NCI-H1092 treated with DMSO at 0.1 percent for 48 hours (cell line): Measurements from ENCODE around the gene DDC.
"Not testable (repeated sequence)": the region's sequence is repeated elsewhere in the genome, so short reads cannot be mapped to it uniquely, and the experiment has no call there.

Experiments used
- DNase-seq: peaks from one replicate; lab custom pipeline; 2025; lab: John Stamatoyannopoulos, UW

The DDC gene

DNA sequence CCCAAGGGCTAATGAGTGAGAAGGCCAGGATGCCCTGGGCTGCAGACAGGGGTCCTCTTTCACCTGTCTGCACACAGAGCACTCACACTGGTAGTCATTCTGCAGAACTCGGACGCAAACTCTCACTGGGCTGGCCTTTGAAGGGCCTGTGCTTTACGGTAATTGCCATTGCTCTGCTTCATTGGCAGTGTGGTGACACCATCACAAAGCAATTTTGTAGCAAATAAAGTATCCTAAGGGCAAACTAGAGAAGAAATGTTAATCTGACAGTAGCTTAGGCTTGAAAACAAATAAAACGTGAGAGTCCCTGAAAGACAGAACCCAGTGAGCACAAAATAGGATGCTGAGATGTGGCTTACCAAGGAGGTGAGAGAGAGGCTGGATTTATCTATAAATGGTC lies 84.4 kb downstream of the DDC start:
- no peak for DNase-seq

DNA sequence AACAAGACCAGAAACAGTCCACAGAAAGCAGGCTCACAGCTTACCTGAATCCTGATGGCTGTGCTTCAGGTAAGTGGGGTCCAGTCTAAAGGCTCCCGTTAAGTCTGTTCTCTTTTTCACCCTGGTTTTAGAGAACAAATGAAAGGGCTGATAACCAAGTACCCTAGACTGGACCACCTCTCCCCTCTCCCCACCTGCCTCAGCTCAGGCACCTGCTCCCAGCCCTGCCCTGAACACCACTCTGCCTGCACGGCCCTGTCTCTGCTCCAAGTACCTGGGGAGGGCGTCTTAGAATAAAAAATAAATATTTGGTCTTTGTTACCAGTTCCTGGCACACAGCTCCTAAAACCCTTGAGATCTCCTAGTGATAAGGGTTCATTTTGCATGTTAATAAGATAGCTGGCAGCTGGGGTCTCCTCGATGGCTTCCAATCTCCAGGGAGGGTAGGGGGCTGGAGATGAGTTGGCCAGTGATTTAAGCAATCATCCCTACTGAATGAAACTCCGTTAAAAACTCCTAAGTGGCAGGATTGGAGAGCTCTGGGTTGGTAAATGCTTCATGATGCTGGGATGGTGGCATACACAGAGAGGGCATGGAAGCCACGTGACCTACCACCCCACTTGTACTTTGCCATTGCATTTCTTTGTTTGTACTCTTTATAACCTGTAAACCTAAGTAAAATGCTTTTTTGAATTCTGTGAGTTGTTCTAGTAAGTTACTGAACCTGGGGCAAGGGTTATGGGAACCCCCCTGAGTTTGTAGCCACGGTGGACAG lies 85.3 kb downstream of the DDC start:
- DNase-seq: peak; percentile 95

DNA sequence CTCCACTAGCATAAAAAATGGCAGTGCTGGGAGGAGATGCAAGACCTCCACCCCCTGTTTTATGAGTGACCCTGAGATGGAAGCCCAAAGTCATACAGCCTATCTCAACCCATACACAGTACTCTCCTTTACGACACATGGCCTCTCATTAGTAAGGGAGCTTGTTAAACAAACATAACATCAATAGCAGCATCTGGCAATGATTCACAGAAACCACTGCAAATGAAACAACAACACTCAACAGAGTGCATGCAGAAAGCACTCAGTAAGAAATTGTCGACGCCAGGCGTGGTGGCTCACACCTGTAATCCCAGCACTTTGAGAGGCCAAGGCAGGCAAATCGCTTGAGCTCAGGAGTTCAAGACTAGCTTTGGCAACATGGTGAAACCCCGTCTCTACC lies 87.6 kb downstream of the DDC start:
- peak; percentile 94 for DNase-seq

DNA sequence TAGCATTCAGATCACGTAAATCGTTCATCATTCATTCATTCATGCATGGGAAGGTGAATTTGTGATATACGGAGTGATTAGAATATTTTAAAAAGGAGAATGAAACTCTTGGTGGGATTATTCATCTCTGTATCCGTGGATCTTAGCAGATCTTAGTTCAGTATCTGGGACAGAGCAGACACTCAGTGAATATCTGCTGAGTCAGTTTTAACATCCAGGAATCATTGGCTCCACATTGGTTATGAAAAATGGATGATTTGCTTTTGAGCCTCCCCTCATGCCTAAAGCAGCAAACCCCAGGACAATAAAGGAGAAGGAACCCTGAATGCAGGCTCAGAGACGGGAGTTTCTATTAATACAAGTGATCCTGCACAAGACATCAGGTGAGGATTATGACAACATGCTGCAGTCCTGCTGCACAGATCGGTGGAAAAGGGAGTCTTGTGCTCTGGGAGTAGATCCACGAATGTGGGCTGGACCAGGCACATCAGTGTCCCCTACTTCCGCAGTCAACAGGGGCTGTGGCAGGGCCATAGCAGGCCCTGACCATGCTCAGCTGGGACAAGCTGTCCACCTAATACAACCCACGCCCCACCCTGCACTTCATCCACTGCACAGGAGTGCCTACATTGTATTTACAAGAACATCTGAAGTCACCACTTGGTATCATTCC lies 88.1 kb downstream of the DDC start:
- DNase-seq: no peak

DNA sequence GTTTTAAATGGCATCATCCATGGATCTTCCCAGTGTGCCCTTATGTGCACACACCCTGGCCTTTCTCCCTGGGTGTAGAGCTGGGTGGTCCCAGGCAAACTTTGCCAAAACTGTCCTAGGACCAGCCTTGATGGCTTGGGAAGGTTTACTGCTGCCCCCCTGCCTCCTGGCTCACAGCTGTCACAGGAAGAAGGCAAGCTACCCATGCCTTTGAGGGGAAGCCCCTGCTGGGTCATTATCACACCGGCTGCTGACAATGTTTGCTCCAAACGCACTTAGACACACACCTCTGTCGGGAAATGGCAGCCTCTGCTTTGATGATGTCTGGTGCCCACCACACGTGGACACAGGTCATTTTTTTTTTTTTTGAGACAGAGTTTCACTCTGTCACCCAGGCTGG lies 89.9 kb downstream of the DDC start:
- DNase-seq: peak; percentile 41

DNA sequence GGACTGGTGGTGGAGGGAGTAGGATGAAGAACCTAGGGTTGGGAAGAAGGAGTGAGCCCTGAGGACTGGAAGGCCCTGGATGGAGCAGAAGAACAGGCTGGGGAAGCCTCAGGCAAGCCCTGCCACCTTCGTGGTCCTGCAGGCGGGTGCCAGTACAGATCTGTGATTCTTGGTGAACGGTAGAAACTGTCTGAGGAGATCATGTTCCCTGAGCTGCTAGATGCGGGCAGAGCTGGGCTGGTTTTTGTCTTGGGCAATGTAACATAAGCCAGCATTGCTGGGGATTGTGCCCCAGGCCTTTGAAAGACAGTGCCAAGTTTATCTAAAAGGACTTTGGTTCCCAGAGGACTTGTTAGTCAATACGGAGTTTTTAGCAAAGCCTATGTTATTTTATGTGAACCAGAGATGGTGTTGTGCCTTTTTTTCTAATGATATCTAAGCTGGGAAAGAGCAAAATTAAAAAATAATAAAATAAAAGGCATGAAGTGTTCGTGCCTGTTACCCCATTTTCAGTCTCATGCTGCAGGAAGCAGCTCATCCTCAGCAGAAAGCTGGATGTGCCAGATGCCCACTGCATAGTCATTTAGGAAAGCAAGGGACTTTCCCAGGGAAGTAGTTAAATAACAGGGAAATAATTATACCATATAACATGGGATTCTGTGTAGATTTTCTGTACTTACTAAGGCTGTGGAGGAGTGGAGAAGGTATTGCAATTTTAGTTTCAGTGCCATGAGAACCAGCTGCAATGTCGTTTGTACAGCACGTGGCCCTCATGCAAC lies 90.6 kb downstream of the DDC start:
- DNase-seq: no peak

DNA sequence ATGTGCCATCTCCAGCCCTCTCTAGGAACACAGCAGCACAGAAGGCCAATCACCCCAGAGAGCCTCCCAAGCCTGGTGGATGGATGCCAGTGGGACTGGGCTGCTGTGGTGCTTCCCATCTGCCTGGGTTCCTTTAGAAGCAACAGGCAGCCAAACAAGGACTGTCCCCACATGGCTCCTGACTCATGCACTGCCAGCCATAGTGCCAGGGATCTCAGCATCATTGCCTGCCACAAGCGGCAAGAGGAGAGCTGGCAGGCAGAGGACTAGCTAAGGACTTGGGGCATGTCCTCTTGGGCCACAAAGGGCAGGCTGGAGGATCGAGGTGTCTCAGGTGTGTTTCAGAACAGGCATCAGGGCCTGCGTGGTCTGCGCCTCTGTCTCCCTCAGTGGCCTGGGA lies 91.7 kb downstream of the DDC start:
- no peak for DNase-seq

DNA sequence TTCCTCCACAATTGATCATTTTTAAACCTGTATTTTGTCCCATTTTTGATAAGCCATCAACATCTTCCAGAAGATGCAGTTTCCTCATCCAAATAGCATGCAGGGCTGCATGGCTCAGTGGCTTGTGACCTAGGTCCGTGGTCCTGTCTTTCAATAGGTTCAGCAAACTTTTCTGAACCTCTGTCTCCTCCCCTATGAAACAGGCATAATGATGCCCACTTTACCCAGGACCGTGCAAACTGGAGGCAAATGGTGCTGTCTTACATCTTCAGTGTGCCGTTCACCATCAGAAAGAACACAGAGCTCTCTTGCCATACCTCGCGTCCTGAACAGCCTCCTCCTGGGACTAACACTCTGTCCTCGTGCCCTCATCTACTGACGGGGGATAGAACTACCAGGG lies 92.8 kb downstream of the DDC start:
- DNase-seq: no peak

DNA sequence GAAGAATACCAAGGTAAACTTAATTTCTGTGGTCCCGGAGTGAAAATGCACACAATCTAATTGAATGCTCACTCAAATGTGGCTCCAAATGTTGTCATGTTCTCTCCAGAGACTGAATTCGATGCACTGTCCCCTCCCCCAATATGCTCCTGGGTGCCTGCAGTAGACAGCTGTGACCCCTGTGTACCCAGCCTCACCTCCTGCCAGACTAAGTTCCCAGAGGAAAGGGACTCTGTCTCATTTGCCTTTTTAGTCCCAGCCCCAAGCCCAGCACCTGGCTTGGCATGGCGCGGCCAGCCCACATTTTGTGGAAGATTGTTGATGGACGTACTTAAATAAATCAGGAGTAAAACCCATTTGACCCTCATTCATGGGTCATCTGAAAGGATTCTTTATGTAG lies 93.2 kb downstream of the DDC start:
- no peak for DNase-seq

DNA sequence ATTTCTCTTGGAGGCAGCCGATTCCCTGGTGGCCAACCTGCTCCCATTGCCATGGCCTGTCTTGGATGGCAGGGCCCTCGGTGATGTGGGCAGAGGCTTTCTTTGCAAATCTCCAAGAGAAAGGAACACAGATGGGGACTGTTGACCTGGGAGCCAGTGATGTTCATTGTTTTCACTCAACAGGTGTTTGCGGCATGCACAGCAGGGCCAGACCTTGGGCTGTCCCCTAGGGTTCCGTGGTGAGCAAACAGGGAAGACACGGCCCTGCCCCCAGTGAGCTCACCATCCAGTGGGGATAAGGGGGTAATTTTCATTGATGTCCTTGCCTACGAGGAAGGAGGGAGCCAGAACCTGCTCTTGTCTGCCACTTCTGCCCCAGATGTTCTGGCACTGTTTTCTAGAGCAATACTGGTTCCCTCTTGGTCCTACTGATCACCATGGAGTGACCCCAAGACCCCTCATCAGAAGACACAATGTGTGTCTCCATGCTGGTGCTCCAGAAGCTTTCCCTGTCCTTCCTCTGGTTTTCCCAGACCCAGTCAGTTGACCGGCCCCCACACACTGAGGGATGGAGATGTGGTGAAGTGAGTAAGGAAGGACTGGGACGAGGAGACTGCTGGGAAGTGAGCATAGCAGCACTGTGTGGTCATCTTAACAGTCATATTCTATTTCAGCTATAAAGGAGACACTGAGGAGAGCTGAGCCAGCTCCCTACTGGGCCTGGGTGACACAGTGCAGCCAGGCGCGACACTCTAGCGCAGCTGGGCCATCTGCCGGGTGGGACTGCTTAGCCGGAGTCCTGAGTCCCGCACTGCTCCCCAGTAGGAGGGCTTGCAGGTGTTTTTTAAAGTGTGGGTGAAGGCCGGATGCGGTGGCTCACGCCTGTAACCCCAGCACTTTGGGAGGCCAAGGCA lies 94.7 kb downstream of the DDC start:
- peak; percentile 59 for DNase-seq

DNA sequence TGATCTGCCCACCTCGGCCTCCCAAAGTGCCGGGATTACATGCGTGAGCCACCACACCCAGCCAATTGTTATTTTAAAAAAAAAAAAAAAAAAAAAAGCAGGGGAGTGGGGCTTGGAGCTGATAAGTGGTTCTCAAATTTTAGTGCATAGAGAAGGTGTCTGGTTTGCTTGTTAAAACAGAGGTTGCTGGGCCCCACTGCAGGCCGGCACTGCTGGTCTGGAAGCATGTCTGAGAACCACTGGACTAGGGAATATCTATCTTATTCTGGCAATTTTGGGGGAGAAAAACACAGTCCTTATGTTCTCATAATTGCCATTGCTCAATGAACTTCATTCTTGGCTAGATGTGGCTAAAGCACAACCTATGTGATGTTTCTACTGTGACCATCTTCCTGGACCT lies 96.0 kb downstream of the DDC start:
- no peak for DNase-seq

DNA sequence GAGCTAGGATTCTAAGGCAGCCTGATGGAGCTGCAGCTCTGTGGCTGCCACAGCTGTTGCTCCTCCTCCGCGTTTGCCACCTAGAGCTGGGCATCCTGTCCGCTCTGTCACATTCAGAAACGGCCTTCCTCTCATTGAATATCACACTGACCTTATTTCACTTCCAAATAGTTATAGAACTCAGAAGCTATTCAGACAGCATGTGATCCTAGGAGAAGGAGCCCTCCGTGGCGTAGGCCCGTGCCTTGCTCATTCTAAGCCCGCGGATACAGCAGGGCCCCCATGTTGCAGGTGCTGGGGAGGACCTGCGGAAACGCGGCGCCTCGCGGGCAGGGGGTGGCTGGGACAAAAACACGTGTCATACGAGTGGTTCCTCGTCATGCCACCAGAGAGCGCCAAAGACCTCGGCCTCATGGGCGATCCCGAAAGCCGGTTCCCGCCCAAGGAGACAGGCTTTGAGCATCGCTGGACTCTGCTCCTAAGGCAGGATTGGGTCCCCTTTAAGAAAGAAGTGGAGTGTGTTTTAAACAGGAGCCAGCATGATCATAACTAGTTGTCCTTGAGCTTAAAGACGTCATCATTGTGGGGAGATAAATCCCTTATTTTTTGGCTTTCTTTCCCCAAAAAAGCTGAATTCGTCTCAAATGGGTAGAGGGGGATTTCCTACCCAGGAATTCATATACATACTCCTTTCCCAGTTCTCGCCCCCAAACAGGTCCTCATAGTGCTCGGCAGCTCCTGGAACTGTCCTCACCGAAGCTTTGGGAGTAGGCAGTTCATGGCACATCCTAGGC lies 97.2 kb downstream of the DDC start:
- peak; percentile 39 for DNase-seq

DNA sequence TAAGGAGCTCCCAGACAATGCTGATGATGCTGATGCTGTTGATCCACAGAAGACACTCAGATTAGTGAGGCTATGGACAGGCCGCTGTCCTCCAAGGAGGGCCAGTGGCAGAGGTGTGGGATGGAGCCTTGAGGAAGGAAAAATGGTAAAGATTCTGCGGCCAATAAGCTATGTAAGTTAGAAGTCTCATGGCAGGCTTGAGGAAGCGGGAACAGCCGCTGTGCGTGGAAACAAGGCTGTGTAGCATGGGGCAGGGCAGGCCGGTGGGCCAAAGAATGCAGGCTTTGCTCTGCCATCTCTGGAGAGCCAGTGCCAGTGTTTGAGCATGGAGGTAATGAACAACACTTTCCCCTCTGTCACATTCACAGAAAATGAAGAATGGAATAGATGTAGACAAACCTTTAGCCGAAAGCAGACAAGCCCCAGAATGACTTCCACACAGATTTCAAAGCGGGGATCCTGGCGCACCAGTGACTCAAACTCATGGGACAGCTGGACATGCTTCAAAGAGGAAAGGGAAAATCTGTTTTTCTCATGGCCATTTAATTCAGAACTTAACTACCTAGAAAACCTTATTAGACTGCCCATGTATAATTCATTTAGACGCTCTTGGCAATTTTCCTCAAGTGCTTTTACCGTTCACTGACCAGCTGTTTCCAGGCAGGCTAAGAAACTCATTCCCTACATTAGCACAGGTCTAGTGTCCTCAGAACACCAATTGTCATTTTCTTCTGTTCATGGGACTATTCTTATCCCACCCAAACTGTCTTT lies 98.2 kb downstream of the DDC start:
- DNase-seq: no peak

DNA sequence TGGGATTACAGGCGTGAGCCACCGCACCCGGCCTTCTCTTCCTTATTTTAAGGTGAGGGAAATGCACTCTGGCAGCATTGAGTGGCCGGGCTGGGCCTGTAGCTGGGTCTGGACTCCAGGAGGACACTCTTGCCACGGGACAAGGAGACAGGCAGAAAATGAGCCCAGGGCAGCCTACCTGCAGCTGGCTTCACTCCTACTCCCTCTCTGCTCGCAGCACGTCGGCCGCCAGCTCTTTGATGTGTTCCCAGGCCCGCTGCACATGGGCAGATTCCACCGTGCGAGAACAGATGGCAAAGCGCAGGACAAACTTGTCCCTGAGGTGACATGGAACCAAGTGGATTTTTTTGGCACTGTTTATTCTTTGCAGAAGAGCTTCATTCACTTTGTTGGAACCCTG lies 102.2 kb downstream of the DDC start:
- DNase-seq: no peak

DNA sequence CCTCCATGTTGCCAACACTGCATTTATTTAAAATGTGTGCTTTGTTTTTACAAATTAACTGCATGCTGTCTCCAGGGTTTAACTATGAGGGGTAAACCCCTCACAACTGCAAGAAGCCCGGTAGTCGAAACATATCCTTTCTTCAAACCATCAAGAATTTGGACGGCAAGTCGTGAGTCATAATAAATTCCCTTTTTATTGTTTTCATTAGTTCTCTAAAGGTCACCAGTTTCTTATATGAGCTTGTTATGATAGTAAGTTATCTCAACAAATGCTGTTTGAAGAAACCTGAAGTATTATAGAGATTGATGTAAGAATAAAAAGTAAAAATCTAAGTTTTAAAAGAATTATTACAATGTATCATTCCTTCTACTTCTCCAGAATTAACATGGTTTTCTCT lies 102.8 kb downstream of the DDC start:
- no peak for DNase-seq

DNA sequence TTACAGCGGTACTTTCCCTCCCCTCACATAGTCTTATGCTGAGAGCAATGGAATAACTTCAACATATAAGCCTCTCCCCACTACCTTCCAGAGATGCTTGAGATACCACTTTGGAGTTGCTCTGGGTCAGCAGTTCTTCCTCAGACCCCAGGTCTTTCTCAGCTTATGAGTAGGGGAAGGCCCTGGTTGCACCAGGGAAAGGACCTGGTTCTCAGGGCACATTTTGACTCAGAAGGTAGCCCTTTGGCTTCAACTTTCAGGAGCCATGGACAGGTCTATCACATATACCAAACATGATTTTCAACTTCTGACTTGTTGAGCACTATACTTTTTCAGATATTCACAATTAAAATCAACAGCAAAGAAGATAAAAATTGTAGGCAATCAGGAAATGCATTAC lies 103.5 kb downstream of the DDC start:
- no peak for DNase-seq

DNA sequence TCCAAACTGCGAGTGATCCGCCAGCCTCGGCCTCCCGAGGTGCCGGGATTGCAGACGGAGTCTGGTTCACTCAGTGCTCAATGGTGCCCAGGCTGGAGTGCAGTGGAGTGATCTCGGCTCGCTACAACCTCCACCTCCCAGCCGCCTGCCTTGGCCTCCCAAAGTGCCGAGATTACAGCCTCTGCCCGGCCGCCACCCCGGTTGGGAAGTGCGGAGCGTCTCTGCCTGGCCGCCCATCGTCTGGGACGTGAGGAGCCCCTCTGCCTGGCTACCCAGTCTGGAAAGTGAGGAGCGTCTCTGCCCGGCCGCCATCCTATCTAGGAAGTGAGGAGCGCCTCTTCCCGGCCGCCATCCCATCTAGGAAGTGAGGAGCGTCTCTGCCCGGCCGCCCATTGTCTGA lies 106.0 kb downstream of the DDC start:
- DNase-seq: not testable (repeated sequence)

DNA sequence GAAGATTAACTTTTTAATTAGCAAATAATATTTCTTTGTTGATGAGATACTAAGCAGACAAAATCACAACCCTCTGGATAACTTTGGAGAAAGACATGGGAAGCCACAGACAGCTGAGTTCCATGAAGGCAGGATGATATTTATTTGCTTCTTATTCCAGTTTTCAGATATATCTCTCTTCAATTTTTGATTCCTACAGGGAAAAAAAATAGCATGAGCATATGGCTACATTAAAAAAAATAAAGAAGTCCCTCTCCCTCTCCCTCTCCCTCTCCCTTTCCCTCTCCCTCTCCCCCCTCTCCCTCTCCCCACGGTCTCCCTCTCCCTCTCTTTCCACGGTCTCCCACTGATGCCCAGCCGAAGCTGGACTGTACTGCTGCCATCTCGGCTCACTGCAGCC lies 106.6 kb downstream of the DDC start:
- DNase-seq: not testable (repeated sequence)

DNA sequence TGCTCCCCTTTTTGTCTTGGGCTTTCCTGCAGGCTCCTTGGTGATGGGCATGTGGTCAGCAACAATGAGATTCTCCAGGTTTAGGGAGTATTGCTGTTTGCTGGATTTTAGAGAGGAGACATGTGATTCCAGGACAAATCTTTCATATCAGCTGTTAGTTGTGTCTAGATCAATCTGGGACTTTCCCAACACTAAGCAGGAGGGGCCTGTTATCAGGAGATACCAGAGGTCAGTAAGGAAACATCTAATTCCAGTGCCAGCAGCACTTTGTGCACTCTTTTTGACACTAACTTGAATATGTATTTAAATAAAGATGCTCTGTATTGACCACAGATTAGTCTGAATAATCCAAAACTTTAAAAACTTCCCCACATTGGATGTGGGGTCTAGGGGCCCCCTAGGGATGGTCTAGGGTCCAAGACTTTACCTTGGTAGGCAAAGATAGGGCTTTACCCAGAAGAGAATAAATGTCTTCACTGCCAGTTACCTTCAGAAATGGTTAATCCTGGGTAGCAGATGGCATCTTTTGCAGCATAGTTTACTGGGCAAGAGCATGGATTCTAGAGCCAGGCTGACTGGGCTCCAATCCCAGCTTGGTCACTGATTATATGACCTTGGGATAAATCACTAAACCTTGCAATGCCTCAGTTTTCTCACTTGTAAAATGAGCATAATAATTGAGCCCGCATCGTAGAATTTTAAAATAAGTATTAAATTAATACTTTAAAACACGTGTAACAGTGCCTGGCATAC lies 108.7 kb downstream of the DDC start:
- no peak for DNase-seq

DNA sequence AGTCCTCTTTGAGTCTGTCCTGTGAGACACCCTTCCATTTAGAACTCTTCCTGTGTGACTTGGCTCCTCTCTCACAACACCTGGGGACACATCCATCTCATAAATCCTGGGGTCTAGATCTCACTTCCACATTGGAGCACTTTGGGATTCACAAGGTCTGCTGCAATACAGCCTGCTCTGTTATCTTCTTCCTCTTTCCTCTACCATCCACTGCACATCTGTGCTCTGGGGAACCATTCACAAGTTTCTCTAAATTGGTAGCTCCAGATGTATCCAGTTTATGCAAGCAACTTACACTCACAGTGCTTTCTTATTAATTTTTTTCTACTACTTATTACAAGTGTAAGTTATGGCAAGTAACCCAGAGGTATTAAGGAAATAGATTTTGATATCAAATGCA lies 109.5 kb downstream of the DDC start:
- no peak for DNase-seq
